Kasumi-1 (cell line): Measurements from ENCODE around the gene NDC80.

Experiments
- DNase-seq, 2 experiments: peaks; one replicate each; lab custom pipeline; 2025; lab: John Stamatoyannopoulos, UW

Gene NDC80

GRCh38 chr18:2559249-2559648 is 12.1 kb upstream of the NDC80 start:
- DNase-seq = no peak

- no peak for DNase-seq
Measured at GRCh38 chr18:2564373-2564772, 7.0 kb upstream of the NDC80 start.

GRCh38 chr18:2568129-2568528 is 3.2 kb upstream of the NDC80 start:
- DNase-seq = no peak

- no peak for DNase-seq
Measured at GRCh38 chr18:2568605-2569004, 2.8 kb upstream of the NDC80 start.

- DNase-seq = no peak
Measured at GRCh38 chr18:2569338-2570207, 1.8 kb upstream of the NDC80 start.

GRCh38 chr18:2570772-2571199 is 571 bp upstream of the NDC80 start:
- DNase-seq = peak; percentile 81 to 82

GRCh38 chr18:2572171-2572569 is 813 bp downstream of the NDC80 start:
- DNase-seq = peak; percentile 9 to 33

- no peak for DNase-seq
Measured at GRCh38 chr18:2572892-2573291, 1.5 kb downstream of the NDC80 start.

- no peak for DNase-seq
Measured at GRCh38 chr18:2573408-2573807, 2.1 kb downstream of the NDC80 start.

GRCh38 chr18:2587788-2588187 is 16.4 kb downstream of the NDC80 start:
- DNase-seq = no peak

- no peak for DNase-seq
Measured at GRCh38 chr18:2588666-2589344, 17.4 kb downstream of the NDC80 start.

GRCh38 chr18:2589345-2590068 is 18.1 kb downstream of the NDC80 start:
- DNase-seq = no peak

GRCh38 chr18:2590303-2590702 is 18.9 kb downstream of the NDC80 start:
- no peak for DNase-seq

- no peak for DNase-seq
Measured at GRCh38 chr18:2597639-2598038, 26.3 kb downstream of the NDC80 start.

- no peak for DNase-seq
Measured at GRCh38 chr18:2602844-2603243, 31.5 kb downstream of the NDC80 start.

GRCh38 chr18:2606335-2606734 is 35.0 kb downstream of the NDC80 start:
- no peak for DNase-seq

- DNase-seq = no peak
Measured at GRCh38 chr18:2609604-2610003, 38.2 kb downstream of the NDC80 start.

GRCh38 chr18:2610549-2610948 is 39.2 kb downstream of the NDC80 start:
- DNase-seq = no peak

- no peak for DNase-seq
Measured at GRCh38 chr18:2612996-2613395, 41.6 kb downstream of the NDC80 start.

GRCh38 chr18:2617401-2617998 is 46.1 kb downstream of the NDC80 start:
- no peak for DNase-seq

- DNase-seq = no peak
Measured at GRCh38 chr18:2618009-2618408, 46.7 kb downstream of the NDC80 start.

- DNase-seq = no peak
Measured at GRCh38 chr18:2625217-2625616, 53.9 kb downstream of the NDC80 start.
